A673 (cell line): ENCODE results near the gene GLCE.

ENCODE experiments used
- EZH2 ChIP-seq: fragments of 200-600 bp; sonication (generic); IDR thresholded peaks from 2 replicates; pipeline ENCODE4 v1.6.1; 2017; ENCODE audit warnings: borderline replicate concordance, low read depth, mild to moderate bottlenecking, mixed read lengths, antibody characterized with exemption, low read length; ENCODE audit not compliant: poor library complexity, severe bottlenecking
- TF ChIP-seq, protein P1 (sequence below): fragments of 300-800, 200-600 bp; sonication (generic); conservative IDR thresholded peaks from 2 replicates; pipeline ENCODE4 v1.5.1; 2017; ENCODE audit warnings: low read depth, mild to moderate bottlenecking, antibody characterized with exemption, low read length, moderate library complexity, mixed read lengths

- TF ChIP-seq, protein P1, sequence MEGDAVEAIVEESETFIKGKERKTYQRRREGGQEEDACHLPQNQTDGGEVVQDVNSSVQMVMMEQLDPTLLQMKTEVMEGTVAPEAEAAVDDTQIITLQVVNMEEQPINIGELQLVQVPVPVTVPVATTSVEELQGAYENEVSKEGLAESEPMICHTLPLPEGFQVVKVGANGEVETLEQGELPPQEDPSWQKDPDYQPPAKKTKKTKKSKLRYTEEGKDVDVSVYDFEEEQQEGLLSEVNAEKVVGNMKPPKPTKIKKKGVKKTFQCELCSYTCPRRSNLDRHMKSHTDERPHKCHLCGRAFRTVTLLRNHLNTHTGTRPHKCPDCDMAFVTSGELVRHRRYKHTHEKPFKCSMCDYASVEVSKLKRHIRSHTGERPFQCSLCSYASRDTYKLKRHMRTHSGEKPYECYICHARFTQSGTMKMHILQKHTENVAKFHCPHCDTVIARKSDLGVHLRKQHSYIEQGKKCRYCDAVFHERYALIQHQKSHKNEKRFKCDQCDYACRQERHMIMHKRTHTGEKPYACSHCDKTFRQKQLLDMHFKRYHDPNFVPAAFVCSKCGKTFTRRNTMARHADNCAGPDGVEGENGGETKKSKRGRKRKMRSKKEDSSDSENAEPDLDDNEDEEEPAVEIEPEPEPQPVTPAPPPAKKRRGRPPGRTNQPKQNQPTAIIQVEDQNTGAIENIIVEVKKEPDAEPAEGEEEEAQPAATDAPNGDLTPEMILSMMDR: no peak
- TF ChIP-seq EZH2: no peak
Observed at GRCh38 chr15:69116391-69116790, 44.0 kb upstream of the GLCE start.
